Measurements from ENCODE around the gene NSG1. TPM values are rescaled to one million over a fixed set of nuclear protein-coding genes. Genes with fewer than 3 reads are reported as not detected.
"Not testable (repeated sequence)": the region's sequence is repeated elsewhere in the genome, so short reads cannot be mapped to it uniquely, and the experiment has no call there.

The NSG1 gene
- total RNA-seq, 1 donor from 2014 or later, result not detected

DNA sequence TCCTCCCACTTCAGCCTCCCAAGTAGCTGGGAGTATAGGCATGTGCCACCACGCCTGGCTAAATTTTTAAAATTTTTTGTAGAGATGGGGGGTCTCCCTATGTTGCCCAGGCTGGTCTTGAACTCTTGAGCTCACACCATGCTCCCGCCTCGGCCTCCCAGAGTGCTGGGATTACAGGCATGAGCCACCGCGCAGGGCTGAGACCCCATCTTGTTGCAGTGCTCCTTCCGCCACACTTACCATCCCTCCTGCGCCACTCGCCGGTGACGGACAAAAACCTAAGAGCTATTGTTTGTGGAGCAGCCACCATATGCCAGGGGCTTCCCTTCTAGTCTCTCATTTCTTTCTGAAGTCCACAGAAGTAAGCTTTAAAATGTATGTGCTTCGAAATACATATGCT, 34.5 kb downstream of the NSG1 start:
- H3K9me3 Mint-ChIP-seq, result no peaks in the 10 kb centered on the region
- no peak overlapping the region for H3K27ac Mint-ChIP-seq
- POLR2A ChIA-PET, result no interaction called here
- CTCF ChIA-PET, result no interaction called here
- ATAC-seq (ENCODE audit: low read depth) (no peak), DNase-seq (no peak)
- TF ChIP-seq, protein P1, sequence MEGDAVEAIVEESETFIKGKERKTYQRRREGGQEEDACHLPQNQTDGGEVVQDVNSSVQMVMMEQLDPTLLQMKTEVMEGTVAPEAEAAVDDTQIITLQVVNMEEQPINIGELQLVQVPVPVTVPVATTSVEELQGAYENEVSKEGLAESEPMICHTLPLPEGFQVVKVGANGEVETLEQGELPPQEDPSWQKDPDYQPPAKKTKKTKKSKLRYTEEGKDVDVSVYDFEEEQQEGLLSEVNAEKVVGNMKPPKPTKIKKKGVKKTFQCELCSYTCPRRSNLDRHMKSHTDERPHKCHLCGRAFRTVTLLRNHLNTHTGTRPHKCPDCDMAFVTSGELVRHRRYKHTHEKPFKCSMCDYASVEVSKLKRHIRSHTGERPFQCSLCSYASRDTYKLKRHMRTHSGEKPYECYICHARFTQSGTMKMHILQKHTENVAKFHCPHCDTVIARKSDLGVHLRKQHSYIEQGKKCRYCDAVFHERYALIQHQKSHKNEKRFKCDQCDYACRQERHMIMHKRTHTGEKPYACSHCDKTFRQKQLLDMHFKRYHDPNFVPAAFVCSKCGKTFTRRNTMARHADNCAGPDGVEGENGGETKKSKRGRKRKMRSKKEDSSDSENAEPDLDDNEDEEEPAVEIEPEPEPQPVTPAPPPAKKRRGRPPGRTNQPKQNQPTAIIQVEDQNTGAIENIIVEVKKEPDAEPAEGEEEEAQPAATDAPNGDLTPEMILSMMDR (IDR thresholded peaks at IDR 0.05), result no peak
- intact Hi-C loops (cut with micrococcal nuclease), result no loop called here
- no peaks in the 10 kb centered on the region for H3K4me1 Mint-ChIP-seq
- H3K27me3 Mint-ChIP-seq, result no peaks in the 10 kb centered on the region
- no peak overlapping the region for H3K4me3 Mint-ChIP-seq
- H3K36me3 Mint-ChIP-seq (ENCODE audit: low read depth), result peaks cover 82% of the 10 kb centered on the region

DNA sequence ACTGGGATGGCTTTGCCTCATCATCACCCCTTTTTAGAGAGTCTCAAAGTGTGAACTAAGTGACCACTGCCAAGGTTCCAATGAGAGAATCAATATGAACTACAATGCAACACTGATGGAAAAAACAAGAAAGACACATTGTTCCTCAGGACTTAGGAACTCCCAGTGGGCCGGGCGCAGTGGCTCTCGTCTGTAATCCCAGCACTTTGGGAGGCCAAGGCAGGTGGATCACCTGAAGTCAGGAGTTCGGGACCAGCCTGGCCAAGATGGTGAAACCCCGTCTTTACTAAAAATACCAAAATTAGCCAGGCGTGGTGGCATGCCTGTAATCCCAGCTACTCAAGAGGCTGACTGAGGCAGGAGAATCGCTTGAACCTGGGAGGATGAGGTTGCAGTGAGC, 35.2 kb downstream of the NSG1 start:
- H3K4me1 Mint-ChIP-seq; POLR2A ChIA-PET; H3K27ac Mint-ChIP-seq; ATAC-seq (ENCODE audit: low read depth); H3K4me3 Mint-ChIP-seq; DNase-seq; H3K27me3 Mint-ChIP-seq; intact Hi-C loops (cut with micrococcal nuclease); H3K9me3 Mint-ChIP-seq; CTCF ChIA-PET: not testable (repeated sequence)
- H3K36me3 Mint-ChIP-seq (ENCODE audit: low read depth), result peaks cover 84% of the 10 kb centered on the region

DNA sequence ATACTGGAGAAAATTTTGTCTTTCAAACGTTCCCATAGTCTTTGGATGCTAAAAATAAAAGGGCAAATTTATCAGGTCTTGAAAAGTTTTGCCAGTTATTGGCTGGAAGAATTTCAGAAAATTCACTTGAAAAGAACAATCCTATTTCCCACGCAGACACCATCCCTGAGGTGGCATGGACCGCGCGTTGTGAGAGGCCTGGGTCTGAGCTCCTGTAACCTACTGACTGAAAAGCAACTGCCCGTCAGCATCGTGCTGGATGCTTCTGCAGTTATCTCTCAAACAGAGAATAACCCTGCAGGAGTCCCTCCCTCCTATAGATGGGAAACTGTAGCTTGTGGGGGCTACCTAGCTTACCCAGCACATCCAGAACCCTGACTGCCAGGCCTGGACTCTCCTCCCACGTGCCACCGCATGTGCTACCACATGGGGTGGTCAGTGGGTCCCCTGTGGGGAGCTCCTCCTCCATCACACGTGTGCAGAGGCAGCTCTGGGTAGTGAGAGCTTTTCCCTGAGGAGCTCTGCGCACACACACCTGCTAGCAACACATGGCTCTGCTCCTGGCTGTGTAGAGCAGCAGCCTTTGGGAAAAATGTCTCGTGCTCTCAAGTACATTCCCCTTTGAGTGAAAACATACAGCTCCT, 36.1 kb downstream of the NSG1 start:
- H3K36me3 Mint-ChIP-seq (ENCODE audit: low read depth), result peaks cover 84% of the 10 kb centered on the region
- ATAC-seq (ENCODE audit: low read depth) (no peak), DNase-seq (no peak)
- ChIA-PET POLR2A (no interaction called here), CTCF (no interaction called here)
- TF ChIP-seq, protein P1 (IDR thresholded peaks at IDR 0.05), result no peak
- no peak overlapping the region for H3K4me3 Mint-ChIP-seq
- no peaks in the 10 kb centered on the region for H3K27me3 Mint-ChIP-seq
- no peaks in the 10 kb centered on the region for H3K9me3 Mint-ChIP-seq
- intact Hi-C loops (cut with micrococcal nuclease), result no loop called here
- H3K4me1 Mint-ChIP-seq, result no peaks in the 10 kb centered on the region
- H3K27ac Mint-ChIP-seq, result no peak overlapping the region

DNA sequence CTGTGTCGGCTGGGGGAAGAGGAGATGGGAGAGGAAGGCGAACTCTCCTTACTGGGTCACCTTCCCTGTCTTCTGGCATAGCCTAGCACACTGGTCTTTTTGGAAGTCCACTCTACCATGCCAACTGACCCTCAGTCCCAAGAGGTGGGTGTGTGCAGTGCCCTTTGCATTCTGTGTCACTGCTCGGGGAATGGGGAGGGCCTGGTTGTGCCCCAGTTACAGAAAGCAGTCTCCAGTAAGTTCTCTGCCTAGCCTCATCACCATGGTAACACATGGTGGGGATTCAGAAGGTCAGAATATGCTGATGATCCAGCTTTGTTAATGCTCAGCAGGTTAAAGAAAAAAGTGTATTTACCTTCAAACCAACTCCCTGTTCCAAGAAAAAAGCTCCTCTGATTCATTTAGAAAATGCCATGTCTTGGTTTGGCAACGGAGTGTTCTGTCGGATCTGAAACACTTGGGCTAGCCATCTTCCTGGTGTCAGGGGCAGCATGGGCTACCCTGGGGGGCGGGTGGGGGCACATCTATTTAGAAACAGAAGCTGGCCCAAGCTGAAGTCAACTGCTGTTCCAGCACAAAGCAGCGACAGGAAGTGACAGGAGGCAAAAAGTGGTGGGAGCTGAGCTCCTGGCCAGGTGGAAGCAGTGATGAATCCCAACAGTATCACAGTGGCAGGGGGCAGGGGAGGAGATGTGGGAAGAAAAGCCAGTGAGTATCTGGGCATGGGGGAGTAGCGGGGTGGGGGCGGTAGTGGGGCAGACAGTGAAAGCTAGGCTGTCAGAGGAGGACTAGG, 37.0 kb downstream of the NSG1 start:
- POLR2A ChIA-PET, result no interaction called here
- Mint-ChIP-seq H3K4me1 (no peaks in the 10 kb centered on the region), H3K9me3 (no peaks in the 10 kb centered on the region), H3K36me3 (ENCODE audit: low read depth) (peaks cover 84% of the 10 kb centered on the region), H3K27me3 (no peaks in the 10 kb centered on the region), H3K27ac (no peak overlapping the region), H3K4me3 (no peak overlapping the region)
- CTCF ChIA-PET, result no interaction called here
- ATAC-seq (ENCODE audit: low read depth) (no peak), DNase-seq (no peak)
- TF ChIP-seq, protein P1 (IDR thresholded peaks at IDR 0.05), result no peak
- intact Hi-C loops (cut with micrococcal nuclease), result no loop called here

DNA sequence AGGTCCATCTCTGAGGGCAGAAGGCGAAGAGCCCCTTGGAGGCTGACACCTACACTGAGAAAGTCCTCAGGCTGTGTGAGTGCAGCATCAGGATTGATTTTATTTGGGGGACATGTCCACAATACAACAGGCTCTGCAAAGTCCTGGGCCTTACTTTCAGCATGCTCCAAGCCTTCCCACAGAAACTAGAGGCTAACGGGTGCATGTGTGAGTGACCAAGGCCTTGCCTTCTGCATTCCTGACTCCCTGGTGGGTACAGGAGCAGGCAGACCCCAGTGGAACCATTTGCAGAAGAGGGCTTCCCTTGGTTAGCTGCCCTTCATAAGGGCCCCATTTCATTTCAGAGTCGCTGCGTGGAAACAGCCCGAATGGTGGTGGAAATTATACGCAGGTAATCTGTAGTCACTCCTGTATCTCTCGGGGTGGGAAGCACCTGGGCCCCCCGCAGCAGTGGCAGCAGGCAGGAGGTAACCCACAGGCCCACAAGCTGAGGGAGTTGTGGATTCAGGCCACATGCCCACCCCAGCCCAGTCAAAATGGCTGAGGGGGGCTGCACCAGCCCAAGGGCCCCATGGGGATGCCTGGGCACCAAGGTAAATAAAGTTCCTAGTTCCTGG, 37.7 kb downstream of the NSG1 start:
- TF ChIP-seq, protein P1 (IDR thresholded peaks at IDR 0.05), result no peak
- ATAC-seq (ENCODE audit: low read depth) (no peak), DNase-seq (no peak)
- POLR2A ChIA-PET, result no interaction called here
- intact Hi-C loops (cut with micrococcal nuclease), result no loop called here
- H3K27me3 Mint-ChIP-seq, result no peaks in the 10 kb centered on the region
- H3K4me1 Mint-ChIP-seq, result no peaks in the 10 kb centered on the region
- no peaks in the 10 kb centered on the region for H3K9me3 Mint-ChIP-seq
- H3K4me3 Mint-ChIP-seq, result no peak overlapping the region
- CTCF ChIA-PET, result no interaction called here
- peaks cover 83% of the 10 kb centered on the region for H3K36me3 Mint-ChIP-seq (ENCODE audit: low read depth)
- H3K27ac Mint-ChIP-seq, result no peak overlapping the region
